ENCODE measurements around the gene METAP1.
"Not testable (repeated sequence)": the region's sequence is repeated elsewhere in the genome, so short reads cannot be mapped to it uniquely, and the experiment has no call there.

The METAP1 gene

DNA sequence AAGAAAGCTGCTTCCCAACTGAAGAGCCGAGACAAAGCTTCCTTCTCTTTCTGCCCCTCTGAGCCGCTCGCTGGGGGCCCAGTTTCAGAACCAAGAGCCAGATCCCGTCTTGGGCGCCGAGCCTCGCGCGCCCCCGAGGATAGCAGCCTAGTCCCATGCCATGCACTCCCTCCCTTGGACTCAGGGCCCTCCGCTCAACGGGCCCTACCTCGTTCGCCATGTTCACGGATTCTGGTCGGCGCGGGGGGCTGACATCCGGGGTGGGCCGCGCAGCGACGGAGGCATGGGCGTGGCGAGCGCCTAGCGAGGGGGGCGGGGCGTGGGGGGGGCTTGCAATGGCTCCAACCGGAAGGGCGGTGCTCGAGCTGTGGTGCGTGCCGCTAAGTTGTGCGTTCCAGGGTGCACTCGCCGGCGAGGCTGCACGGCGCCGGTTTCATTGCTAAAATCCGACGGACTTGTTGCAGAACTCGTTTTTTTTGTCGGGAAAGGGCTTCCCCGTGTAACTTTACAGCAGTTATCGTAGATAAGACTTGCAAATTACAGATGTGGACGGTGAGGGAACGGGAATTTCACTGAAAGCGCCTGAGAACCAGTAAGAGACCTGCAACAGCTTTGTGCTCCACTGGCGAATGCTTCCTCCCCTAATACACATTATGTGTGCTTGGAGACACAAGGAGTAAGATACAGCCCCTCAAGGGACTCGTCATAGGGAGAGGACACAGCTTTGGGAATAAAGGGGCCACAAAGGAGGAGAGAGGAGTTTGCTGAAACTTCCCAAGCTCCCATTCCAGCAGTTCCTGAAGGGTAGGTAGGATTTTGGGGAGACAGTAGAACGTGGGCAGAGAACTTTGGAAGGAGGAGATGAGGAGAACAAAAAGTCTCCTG lies 93.2 kb downstream of the METAP1 start, which contains the start of gene ADH5:
ADH5 (minus strand) TSS at position 308 of the 885 bp plus-strand sequence; CDS start at position 220, 88 bp downstream.
- Histone ChIP-seq H3K27me3 (replicated peaks; ENCODE audit: control insufficient read depth, insufficient read depth, low read length, poor library complexity, severe bottlenecking) (no peaks in the 10 kb centered on the region), H3K4me1 (ENCODE audit: control insufficient read depth, insufficient read depth, low read length, poor library complexity, severe bottlenecking) (peaks cover 3% of the 10 kb centered on the region), H3K9me3 (ENCODE audit: control insufficient read depth, low read length) (no peaks in the 10 kb centered on the region), H3K27ac (ENCODE audit: insufficient read depth, low read length, poor library complexity, severe bottlenecking) (peak within 1 kb of the TSS; percentile 78), H3K36me3 (ENCODE audit: control insufficient read depth, insufficient read depth, low read length) (peaks cover 14% of the 10 kb centered on the region), H3K4me3 (ENCODE audit: insufficient read depth, low read depth, low read length, poor library complexity, severe bottlenecking) (peak within 1 kb of the TSS; percentile 98)
- peak; percentile 76 to 81 (median 77) for DNase-seq

DNA sequence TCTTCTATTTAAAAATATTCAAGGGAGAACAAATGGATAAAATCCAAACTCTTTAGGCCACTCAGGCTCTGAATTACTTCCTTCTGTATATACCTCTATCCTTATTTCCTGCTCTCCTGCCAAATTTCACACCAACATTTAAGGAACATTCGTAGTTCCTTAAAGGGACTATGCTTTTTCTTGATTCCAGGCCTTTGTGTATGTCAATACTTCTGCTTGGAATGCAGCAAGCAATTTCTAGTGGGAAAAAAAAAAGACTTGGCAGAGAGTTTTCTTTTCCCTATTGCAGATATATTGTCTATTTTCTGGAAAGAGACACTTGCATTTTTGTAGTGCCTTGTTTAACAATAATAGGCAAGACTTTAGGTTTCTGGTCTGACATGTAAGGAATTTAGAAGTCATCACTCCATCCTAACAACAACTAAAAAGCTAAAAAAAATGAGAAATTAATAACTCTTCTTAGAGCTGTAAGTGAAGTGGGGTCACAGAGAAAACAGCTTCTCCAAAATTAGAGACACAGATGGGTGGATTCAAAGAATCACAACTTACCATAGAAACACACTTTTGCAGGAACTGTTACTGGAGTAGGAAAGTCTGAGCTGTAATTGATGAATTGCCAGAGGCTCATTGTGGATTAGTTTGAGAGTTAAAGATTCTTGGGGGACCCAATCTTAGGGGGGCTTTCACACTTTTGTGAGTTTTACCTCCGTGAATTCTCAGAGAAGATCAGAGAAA lies 95.1 kb downstream of the METAP1 start:
- H3K27me3 ChIP-seq (replicated peaks; ENCODE audit: control insufficient read depth, insufficient read depth, low read length, poor library complexity, severe bottlenecking), result no peaks in the 10 kb centered on the region

DNA sequence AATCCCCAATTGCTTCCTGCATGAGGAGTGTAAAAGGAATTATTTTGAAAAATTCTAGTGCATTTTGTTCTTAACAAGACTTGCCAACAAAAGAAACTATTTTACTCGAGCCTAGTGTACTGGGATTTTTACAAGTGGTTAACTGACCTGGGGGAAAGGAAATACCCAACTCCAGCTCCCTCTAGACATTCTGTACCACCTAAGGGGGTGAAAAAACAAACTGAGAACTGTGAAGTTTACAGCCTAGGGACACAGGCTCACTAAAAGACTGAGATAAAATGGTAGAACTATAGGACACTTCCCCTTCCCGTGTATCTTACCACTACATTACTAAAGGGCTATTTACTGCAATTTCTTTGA lies 95.7 kb downstream of the METAP1 start:
- no peak for DNase-seq
- Histone ChIP-seq H3K27ac (ENCODE audit: insufficient read depth, low read length, poor library complexity, severe bottlenecking) (no peak overlapping the region), H3K36me3 (ENCODE audit: control insufficient read depth, insufficient read depth, low read length) (no peaks in the 10 kb centered on the region), H3K4me3 (ENCODE audit: insufficient read depth, low read depth, low read length, poor library complexity, severe bottlenecking) (no peak overlapping the region), H3K9me3 (ENCODE audit: control insufficient read depth, low read length) (no peaks in the 10 kb centered on the region), H3K27me3 (replicated peaks; ENCODE audit: control insufficient read depth, insufficient read depth, low read length, poor library complexity, severe bottlenecking) (no peaks in the 10 kb centered on the region), H3K4me1 (ENCODE audit: control insufficient read depth, insufficient read depth, low read length, poor library complexity, severe bottlenecking) (peaks cover 3% of the 10 kb centered on the region)

More for the DNA sequence above, 95.1 kb downstream of the METAP1 start:
- peaks cover 3% of the 10 kb centered on the region for H3K4me1 ChIP-seq (ENCODE audit: control insufficient read depth, insufficient read depth, low read length, poor library complexity, severe bottlenecking)
- no peak overlapping the region for H3K27ac ChIP-seq (ENCODE audit: insufficient read depth, low read length, poor library complexity, severe bottlenecking)
- no peak for DNase-seq
- H3K36me3 ChIP-seq (ENCODE audit: control insufficient read depth, insufficient read depth, low read length), result no peaks in the 10 kb centered on the region
- H3K4me3 ChIP-seq (ENCODE audit: insufficient read depth, low read depth, low read length, poor library complexity, severe bottlenecking), result no peak overlapping the region
- H3K9me3 ChIP-seq (ENCODE audit: control insufficient read depth, low read length), result no peaks in the 10 kb centered on the region

DNA sequence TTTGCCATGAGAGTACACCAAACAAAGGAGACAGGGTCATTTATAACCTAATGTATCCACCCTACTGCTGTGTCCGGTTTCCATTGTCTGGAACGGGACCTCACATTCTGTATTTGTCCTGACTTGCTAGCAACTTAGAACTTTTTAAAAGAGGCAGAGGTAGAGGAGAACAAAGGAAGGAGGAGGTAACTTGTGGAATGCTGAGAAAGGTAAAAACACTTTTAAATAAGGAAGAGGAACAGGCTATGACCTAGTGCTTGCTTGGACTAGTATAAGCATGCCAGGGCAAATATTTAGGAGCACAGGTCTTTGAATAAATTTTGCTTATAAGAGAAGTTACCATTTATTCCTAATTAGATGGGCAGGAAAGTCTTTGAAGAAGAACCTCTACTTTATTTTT lies 96.3 kb downstream of the METAP1 start:
- DNase-seq; H3K4me1 ChIP-seq (ENCODE audit: control insufficient read depth, insufficient read depth, low read length, poor library complexity, severe bottlenecking); H3K9me3 ChIP-seq (ENCODE audit: control insufficient read depth, low read length); H3K27me3 ChIP-seq (replicated peaks; ENCODE audit: control insufficient read depth, insufficient read depth, low read length, poor library complexity, severe bottlenecking); H3K36me3 ChIP-seq (ENCODE audit: control insufficient read depth, insufficient read depth, low read length); H3K27ac ChIP-seq (ENCODE audit: insufficient read depth, low read length, poor library complexity, severe bottlenecking); H3K4me3 ChIP-seq (ENCODE audit: insufficient read depth, low read depth, low read length, poor library complexity, severe bottlenecking): not testable (repeated sequence)

DNA sequence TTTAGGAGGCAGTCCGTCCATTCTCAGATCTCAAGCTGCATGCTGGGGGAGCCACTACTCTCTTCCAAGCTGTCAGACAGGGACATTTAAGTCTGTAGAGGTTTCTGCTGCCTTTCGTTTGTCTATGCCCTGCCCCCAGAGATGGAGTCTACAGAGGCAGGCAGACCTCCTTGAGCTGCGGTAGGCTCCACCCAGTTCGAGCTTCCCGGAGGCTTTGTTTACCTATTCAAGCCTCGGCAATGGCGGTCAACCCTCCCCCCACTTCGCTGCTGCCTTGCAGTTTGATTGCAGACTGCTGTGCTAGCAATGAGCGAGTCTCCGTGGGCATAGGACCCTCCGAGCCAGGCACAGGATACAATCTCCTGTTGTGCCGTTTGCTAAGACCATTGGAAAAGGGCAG lies 103.8 kb downstream of the METAP1 start:
- DNase-seq, result no peak
- Histone ChIP-seq H3K9me3 (ENCODE audit: control insufficient read depth, low read length) (no peaks in the 10 kb centered on the region), H3K27me3 (replicated peaks; ENCODE audit: control insufficient read depth, insufficient read depth, low read length, poor library complexity, severe bottlenecking) (no peaks in the 10 kb centered on the region), H3K36me3 (ENCODE audit: control insufficient read depth, insufficient read depth, low read length) (no peaks in the 10 kb centered on the region), H3K4me1 (ENCODE audit: control insufficient read depth, insufficient read depth, low read length, poor library complexity, severe bottlenecking) (no peaks in the 10 kb centered on the region), H3K27ac (ENCODE audit: insufficient read depth, low read length, poor library complexity, severe bottlenecking) (no peak overlapping the region), H3K4me3 (ENCODE audit: insufficient read depth, low read depth, low read length, poor library complexity, severe bottlenecking) (no peak overlapping the region)

DNA sequence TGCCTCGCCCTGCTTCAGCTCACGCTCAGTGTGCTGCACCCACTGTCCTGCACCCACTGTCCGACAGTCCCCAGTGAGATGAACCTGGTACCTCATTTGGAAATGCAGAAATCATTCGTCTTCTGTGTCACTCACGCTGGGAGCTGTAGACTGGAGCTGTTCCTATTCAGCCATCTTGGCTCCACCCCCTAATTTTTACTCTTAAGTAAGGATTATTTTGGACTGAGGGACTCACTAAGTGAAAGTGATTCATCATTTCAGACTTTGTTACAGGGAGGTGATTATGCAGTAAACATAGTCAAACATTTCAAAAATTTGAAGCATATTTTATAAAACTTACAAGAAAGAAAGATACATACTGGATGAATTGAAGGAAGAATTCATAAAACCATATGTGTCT lies 104.3 kb downstream of the METAP1 start:
- not testable (repeated sequence) for DNase-seq; H3K27ac ChIP-seq (ENCODE audit: insufficient read depth, low read length, poor library complexity, severe bottlenecking); H3K36me3 ChIP-seq (ENCODE audit: control insufficient read depth, insufficient read depth, low read length); H3K9me3 ChIP-seq (ENCODE audit: control insufficient read depth, low read length); H3K4me1 ChIP-seq (ENCODE audit: control insufficient read depth, insufficient read depth, low read length, poor library complexity, severe bottlenecking); H3K27me3 ChIP-seq (replicated peaks; ENCODE audit: control insufficient read depth, insufficient read depth, low read length, poor library complexity, severe bottlenecking); H3K4me3 ChIP-seq (ENCODE audit: insufficient read depth, low read depth, low read length, poor library complexity, severe bottlenecking)

DNA sequence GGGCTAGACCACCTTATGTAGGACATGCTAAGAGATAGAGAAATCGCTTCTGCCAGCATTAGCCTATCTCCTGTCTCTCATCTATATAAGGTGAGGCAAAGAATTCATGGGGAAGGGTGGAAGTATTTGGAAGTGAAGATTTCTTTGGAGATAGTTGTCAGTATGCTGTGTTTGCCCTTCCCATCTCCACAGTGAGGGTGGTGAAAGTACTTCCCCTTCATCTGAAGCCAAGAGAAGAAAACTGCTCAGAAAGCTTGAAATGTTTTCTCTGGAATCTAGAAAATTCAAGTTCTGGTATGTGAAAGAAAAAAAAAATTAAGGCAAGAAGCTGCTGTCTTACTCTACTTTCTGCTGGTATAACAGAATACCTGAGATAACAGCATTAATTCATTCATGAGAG lies 105.4 kb downstream of the METAP1 start:
- H3K27ac ChIP-seq (ENCODE audit: insufficient read depth, low read length, poor library complexity, severe bottlenecking), result no peak overlapping the region
- no peaks in the 10 kb centered on the region for H3K27me3 ChIP-seq (replicated peaks; ENCODE audit: control insufficient read depth, insufficient read depth, low read length, poor library complexity, severe bottlenecking)
- no peak overlapping the region for H3K4me3 ChIP-seq (ENCODE audit: insufficient read depth, low read depth, low read length, poor library complexity, severe bottlenecking)
- no peaks in the 10 kb centered on the region for H3K36me3 ChIP-seq (ENCODE audit: control insufficient read depth, insufficient read depth, low read length)
- no peak for DNase-seq
- no peaks in the 10 kb centered on the region for H3K9me3 ChIP-seq (ENCODE audit: control insufficient read depth, low read length)
- H3K4me1 ChIP-seq (ENCODE audit: control insufficient read depth, insufficient read depth, low read length, poor library complexity, severe bottlenecking), result no peaks in the 10 kb centered on the region

DNA sequence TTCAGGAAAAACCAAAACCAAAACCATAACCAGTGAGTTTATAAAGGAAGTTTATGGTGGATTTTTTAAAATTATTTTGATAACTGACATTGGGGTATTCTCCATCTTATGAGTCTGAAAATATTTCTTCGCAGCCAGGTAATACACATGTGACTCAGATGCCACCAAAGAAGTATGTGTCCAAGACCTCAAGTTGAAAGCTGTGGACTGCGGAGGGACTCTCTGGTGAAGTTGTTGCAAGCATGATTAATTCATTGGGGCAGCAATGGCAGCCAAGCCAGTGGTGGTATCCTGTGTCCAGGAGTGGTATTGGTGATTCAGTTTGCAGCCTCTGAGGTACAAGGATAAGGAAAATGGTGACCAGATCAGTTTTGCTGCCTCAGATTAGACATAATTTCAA lies 107.1 kb downstream of the METAP1 start:
- no peaks in the 10 kb centered on the region for H3K9me3 ChIP-seq (ENCODE audit: control insufficient read depth, low read length)
- DNase-seq, result no peak
- H3K4me3 ChIP-seq (ENCODE audit: insufficient read depth, low read depth, low read length, poor library complexity, severe bottlenecking), result no peak overlapping the region
- no peaks in the 10 kb centered on the region for H3K4me1 ChIP-seq (ENCODE audit: control insufficient read depth, insufficient read depth, low read length, poor library complexity, severe bottlenecking)
- H3K36me3 ChIP-seq (ENCODE audit: control insufficient read depth, insufficient read depth, low read length), result no peaks in the 10 kb centered on the region
- H3K27me3 ChIP-seq (replicated peaks; ENCODE audit: control insufficient read depth, insufficient read depth, low read length, poor library complexity, severe bottlenecking), result no peaks in the 10 kb centered on the region
- no peak overlapping the region for H3K27ac ChIP-seq (ENCODE audit: insufficient read depth, low read length, poor library complexity, severe bottlenecking)

DNA sequence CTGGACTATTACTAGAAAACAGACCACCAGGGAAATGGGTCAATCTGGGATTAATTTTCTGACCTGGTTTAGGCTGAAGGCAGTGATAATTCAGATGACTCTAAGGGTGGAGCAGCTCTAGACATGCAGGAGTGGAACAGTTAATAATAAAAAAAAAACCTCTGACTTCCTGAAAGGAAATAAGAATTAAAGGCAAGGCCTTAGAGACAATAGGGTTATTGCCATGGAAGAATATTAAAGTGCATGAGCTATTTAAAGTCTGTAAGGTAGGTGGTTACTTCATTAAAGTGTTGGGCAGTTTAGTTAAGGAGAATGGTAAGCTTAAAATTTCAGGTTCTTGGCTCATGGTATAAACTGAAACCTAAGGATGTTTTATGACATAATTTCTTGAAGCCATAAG lies 107.6 kb downstream of the METAP1 start:
- H3K4me1 ChIP-seq (ENCODE audit: control insufficient read depth, insufficient read depth, low read length, poor library complexity, severe bottlenecking), result no peaks in the 10 kb centered on the region
- H3K36me3 ChIP-seq (ENCODE audit: control insufficient read depth, insufficient read depth, low read length), result no peaks in the 10 kb centered on the region
- H3K4me3 ChIP-seq (ENCODE audit: insufficient read depth, low read depth, low read length, poor library complexity, severe bottlenecking), result no peak overlapping the region
- no peak overlapping the region for H3K27ac ChIP-seq (ENCODE audit: insufficient read depth, low read length, poor library complexity, severe bottlenecking)
- H3K9me3 ChIP-seq (ENCODE audit: control insufficient read depth, low read length), result no peaks in the 10 kb centered on the region
- H3K27me3 ChIP-seq (replicated peaks; ENCODE audit: control insufficient read depth, insufficient read depth, low read length, poor library complexity, severe bottlenecking), result no peaks in the 10 kb centered on the region
- DNase-seq, result no peak

DNA sequence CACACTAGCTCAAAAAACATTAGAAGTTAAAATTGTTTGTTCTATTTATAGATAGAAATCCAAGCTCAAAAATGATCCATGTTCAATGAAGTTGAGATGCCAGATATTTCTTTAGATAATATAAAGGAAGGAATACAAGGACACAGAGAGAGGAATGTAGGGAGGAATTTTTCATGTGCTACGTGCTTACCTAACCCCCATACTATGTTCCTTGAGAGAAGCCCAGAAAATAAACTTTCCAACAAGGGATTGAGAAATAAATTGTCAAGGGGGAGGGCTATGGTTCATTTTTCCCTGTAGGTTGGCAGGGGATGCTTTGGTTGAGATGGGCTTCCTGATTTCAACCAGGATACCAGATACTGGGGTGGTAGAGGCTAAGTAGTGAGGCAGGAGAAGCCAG lies 108.6 kb downstream of the METAP1 start:
- no peak for DNase-seq
- H3K27me3 ChIP-seq (replicated peaks; ENCODE audit: control insufficient read depth, insufficient read depth, low read length, poor library complexity, severe bottlenecking), result no peaks in the 10 kb centered on the region
- H3K36me3 ChIP-seq (ENCODE audit: control insufficient read depth, insufficient read depth, low read length), result no peaks in the 10 kb centered on the region

More for the DNA sequence above, 108.6 kb downstream of the METAP1 start:
- Histone ChIP-seq H3K4me3 (ENCODE audit: insufficient read depth, low read depth, low read length, poor library complexity, severe bottlenecking) (no peak overlapping the region), H3K9me3 (ENCODE audit: control insufficient read depth, low read length) (no peaks in the 10 kb centered on the region), H3K4me1 (ENCODE audit: control insufficient read depth, insufficient read depth, low read length, poor library complexity, severe bottlenecking) (no peaks in the 10 kb centered on the region), H3K27ac (ENCODE audit: insufficient read depth, low read length, poor library complexity, severe bottlenecking) (no peak overlapping the region)
